Activated CD4-positive, alpha-beta T cell treated with anti-CD3 and anti-CD28 coated beads for 48 hours (primary cell): ENCODE data around the gene KLHL36.
"Not testable (repeated sequence)": the region's sequence is repeated elsewhere in the genome, so short reads cannot be mapped to it uniquely, and the experiment has no call there.

Experiments
- DNase-seq: peaks from one replicate; pipeline ENCODE4 v3.0.0-alpha.2; 2020

KLHL36 gene

DNA sequence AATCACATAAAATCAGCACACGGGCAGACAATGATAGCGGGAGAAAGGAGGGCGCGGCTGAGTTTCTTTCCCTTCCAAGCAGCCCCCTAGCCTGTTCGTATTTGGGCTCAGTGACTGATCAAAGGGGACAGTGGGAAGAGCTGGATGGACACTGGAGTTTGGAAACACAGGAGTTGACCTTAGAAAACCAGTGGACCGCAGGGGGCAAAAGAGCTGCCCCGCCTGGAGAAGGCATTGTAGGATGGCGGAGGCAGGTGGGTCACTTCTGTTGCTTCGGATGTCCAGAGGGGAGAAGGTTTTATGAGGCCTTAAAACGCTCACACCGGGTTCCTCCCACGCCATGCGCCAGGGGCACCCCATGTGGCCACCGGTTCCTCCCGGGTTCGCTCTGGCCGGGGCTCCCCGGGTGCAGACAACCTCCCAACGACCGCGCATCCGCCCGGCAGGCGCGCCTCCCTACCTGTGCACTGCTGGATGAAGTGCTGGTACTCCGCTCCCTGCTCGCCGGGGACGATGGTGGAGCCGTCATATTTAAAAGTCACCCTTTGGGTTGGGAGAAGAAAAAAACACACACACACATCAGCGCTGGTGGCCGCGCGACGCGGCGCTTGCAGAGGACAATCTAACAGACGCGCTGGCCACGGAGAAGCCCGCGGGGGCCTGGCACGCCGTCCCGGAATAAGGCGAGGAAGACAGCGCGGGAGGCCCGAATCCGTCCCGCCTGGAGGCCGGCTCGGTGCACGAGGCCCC, 31.1 kb upstream of the KLHL36 start:
- DNase-seq: peak; percentile 74

DNA sequence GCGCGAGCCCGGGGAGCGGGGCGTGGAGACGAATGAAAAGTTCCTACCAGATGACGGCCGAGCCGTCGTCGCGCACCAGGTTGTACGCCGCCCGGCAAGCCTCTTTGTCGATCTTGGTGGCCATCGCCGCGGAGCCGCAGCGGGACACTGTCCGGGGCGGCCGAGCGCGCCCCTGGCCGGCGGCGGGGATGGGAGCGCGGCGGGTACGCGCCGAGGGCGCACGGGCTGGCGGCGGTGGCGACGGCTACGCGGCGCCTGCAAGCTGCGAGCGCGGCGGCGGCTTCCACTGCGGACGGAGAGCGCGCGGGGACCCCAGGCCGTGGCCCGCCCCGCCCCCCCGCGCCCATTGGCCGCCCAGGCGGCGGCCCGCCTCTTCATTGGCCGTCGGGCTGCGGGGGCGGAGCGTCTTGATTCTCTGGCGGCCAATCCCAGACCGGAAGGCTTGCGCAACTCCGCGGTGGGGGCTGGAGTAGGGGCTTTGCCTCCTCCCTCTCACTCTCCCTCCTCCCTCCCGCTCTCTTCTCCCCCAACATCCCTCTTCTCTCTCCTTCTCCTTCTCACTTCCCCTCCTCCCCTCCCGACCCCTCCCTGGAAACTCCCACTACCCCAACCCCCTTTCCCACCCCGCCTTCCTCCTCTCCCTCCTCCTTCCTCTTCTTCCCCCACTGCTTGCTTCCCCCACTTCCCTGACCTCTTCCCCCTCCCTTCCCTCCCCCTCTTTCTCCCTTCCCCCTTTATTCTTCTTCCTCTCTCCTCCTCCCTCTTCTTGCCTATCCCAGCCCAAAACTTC, 30.3 kb upstream of the KLHL36 start, which contains the start of gene COTL1:
Gene COTL1, minus strand, starts transcription at position 288 of the 790 bp plus-strand sequence. Its CDS starts 164 bp downstream, at position 124.
- DNase-seq: peak; percentile 97

DNA sequence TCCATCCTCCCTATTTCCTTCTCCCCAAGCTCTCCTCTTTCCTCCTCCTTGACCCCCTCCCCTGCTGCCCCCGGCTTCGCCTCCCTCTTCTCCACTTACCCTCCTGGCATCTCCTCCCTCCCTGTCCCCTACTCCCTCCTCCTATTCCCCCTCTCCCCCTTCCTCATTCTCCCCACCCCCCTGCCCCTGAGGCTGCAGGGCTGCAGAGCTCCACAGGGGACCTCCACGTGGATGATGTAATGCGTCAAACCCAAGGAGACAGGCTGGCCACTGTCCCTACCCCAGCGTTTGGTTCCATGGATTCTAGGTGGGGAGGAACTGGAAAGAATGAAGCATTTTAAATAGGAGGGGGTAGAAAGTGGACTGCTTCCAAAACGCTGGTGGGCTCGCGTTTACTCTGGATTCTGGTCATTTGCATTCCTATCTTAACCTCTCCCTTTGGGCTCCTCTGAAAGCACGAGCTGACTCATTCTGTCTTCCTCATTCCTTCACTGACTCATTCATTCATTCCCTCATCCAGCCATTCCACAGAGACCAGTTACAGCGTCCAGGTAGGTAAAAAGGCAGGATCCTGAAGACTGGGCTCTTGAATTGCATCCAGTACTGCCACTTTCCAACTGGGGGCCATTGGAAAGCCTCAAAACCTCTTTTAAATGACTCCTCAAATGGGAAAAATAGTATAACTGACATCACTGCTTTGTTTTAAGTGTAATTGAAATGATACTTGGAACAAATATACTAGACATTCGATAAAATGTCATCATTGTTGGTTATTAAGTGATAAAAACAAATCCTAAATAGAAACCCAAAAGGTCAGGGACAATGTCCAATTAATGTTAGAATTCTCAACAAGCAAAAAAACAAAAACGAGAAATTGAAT, 29.5 kb upstream of the KLHL36 start:
- no peak for DNase-seq

DNA sequence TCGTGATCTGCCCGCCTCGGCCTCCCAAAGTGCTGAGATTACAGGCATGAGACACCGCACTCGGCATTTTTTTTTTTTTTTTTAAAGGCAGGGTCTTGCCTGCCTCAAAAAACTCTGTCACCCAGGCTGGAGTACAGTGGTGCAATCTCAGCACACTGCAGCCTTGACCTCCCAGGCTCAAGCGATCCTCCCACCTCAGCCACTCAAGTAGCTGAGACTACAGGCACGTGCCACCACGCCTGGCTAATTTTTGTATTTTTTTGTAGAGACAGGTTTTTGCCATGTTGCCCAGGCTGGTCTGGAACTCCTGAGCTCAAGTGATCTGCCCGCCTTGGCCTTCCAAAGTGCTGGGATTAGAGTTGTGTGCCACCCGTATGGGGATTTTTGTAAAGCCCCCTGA, 27.4 kb upstream of the KLHL36 start:
- DNase-seq: not testable (repeated sequence)

DNA sequence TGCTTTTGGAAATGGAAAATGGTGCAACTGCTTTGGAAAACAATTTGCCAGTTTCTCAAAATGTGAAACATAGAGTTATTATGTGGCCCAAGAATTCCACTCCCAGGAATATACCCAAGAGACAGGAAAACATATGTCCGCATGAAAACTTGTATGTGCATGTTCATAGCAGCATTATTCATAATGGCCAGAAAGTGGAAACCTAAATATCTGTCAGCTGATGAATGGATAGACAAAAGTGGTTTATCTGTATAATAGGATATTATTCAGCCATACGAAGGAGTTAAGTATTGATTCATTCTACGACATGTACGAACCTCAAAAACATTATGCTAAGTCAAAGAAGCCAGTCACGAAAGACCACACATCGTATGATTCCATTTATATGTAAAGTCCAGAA, 22.8 kb upstream of the KLHL36 start:
- no peak for DNase-seq

DNA sequence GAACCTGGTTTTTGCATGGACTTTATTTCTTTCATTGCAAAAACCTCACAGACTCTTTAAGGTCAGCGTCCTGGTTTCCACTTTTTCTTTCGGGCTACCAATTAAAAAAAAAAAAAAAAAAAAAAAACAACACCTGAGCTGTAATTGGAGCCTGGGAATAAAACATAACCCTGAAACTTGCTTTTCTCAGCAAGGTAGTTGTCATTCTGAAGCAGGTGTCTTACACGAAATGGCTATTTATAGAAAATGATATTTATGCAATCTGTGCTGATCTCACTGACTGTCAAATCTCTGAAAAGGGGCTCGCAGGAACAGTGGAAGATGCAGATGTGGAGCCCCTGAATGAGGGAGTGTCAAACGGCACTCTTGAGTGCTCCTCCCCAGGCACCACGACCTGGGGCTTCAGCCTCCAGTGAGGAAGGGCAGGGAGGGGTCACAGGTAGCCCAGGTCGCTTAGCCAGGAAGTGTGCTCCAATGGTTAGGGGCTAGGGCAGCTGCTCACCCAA, 20.0 kb upstream of the KLHL36 start:
- DNase-seq: no peak

DNA sequence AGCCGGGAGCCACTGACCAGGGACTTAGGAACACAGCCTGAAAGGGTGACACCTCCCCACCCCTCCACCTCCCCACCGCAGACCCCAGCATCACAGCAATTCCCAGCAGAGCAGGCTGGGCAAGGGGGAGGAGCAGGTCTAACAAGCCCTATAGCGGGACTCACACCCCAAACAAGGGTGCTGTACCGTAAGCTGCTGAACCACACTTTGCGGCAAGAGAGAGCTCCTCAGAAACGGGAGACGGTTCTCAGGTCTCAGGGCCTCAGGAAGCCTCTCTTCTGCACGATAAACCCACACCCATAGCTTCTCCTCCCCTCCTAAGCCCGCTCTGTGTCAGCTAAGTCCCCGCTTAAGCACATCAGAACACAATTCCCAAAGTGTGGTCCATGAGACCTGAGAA, 18.7 kb upstream of the KLHL36 start:
- DNase-seq: no peak

DNA sequence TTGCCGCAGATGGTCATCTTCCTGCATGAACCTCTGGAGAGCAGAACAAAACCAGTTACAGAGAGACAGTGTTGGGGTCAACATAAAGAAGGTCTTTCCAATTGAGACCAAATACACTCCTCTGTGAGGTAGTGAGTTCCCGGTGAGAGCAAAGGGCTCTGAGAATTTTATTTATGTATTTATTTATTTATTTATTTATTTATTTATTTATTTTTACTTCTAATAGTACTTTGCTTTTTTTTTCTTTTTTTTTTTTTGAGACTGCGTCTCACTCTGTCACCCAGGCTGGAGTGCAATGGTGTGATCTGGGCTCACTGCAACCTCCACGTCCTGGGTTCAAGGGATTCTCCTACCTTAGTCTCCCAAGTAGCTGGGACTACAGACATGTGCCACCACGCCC, 18.3 kb upstream of the KLHL36 start:
- no peak for DNase-seq

DNA sequence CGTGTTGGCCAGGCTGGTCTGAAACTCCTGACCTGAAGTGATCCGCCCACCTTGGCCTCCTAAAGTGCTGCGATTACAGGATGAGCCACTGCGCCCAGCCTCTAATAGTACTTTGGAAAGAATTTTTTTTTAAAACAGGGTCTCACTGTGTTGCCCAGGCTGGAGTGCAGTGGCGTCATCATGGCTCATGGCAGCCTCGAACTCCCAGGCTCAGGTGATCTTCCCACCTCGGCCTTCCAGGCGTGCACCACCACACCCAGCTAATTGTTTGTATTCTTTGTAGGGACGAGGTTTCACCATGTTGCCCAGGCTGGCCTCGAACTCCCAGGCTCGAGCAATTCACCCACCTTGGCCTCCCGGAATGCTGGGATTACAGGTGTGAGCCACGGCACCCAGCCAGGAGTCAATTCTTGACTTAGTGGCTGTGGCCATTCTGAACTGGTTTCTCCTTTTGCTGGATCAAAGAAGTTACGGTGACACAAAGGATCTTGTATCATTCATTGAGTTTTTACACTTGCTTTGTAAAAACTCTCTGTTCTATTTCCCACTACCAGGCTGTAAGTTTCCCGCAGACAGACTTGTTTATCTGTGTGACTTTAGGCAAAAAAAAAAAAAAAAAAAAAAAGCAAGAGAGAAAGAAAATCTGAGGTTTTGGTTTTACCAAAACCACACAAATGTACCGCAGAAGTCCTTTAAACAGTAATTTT, 17.7 kb upstream of the KLHL36 start:
- no peak for DNase-seq

DNA sequence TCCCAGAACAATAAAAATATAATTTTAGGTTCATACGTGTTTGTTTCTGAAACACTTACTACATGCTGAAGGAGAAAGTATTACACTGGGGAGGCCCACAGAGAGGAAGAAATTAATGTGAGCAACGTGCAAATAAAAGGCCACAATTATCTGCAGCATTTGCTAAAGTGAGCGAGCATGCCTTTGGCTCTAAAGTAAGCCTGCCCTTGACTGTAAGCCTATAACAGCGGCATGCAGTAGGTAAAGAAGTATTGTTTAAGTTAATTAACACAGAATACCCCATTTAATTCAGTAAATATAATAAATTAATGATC, 17.2 kb upstream of the KLHL36 start:
- DNase-seq: no peak

DNA sequence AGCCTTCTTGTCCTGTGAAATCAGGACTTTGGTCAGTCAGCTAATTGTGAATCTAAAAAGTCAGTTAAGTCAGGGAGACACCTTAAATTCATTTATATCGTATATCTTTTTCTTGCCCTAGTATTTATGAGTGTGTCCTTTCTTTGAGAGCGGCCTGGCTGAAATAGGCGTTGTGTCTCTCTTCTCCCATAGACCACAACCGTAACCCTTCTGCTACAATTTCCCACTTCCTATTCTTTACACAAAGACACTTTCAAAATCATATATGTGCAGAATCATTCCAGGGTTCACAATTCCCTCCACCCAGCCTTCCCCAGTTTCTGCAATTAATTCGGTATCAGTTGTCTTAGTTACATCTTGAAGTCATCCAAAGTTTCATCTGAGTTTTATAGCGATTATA, 16.4 kb upstream of the KLHL36 start:
- DNase-seq: no peak

DNA sequence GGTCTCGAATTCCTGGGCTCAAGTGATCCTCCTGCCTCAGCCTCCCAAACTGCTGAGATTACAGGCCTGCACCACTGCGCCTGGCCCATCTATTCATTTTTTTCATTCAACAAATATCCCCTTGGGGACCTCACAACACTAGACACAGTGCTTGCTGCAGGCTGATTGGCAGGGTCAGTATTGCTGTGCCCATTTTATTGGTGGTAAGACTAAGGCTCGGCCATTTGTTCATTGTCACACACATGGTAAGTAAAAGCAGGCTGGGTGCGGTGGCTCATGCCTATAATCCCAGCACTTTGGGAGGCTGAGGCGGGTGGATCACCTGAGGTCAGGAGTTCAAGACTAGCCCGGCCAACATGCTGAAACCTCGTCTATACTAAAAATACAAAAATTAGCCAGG, 15.4 kb upstream of the KLHL36 start:
- not testable (repeated sequence) for DNase-seq

DNA sequence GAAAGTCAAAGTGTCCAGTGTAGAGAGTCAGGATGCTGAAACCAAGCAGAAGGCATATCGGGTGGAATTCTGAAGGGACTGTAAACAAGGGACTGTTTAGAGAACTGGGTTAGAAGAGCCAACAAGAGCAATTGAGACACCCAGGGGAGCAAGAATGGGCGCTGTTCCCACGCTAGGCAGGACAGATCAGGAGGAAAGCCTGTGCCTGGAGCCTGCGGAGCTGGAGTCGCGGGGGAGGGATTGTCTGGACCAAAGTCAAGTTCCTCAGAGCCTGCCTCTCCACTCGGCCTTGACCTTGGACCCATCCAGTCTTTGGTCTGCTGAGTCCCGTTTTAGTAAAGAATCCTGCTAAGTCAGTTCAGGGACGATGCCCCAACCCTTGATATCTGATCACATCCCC, 14.7 kb upstream of the KLHL36 start:
- DNase-seq: no peak

DNA sequence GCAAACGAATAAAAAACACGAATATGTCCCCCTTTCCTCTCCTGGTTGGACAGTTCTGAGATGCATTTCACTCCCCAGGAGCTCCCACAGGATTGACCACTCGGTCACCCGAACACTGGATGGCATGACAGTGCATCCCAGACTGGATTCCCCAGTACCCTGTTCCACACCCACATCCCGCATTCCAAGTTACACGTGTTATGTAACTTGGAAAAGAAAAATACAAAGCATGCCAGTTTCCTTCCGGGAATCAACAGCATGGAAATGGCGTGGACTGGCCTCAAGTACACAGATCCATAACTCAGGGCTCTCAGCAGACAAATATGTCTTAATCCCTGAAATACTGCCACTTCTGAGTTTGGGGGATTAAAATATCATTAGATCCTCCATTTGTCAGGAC, 12.6 kb upstream of the KLHL36 start:
- DNase-seq: no peak

DNA sequence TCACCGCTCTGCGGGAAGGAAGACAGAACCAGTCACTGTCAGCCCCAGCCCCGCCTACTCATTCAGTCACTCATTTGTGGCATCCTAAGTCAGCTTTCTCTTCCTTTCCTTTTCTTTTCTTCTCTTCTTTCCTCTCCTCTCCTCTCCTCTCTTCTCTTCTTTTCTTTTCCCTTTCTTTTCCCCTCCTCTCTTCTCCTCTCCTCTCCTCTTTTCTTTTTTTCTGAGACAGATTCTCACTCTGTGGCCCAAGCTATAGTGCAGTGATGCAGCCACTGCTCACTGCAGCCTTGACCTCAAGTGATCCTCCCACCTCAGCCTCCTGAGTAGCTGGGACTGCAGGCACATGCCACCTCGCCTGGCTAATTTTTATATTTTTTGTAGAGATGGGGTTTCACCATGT, 10.6 kb upstream of the KLHL36 start:
- no peak for DNase-seq

DNA sequence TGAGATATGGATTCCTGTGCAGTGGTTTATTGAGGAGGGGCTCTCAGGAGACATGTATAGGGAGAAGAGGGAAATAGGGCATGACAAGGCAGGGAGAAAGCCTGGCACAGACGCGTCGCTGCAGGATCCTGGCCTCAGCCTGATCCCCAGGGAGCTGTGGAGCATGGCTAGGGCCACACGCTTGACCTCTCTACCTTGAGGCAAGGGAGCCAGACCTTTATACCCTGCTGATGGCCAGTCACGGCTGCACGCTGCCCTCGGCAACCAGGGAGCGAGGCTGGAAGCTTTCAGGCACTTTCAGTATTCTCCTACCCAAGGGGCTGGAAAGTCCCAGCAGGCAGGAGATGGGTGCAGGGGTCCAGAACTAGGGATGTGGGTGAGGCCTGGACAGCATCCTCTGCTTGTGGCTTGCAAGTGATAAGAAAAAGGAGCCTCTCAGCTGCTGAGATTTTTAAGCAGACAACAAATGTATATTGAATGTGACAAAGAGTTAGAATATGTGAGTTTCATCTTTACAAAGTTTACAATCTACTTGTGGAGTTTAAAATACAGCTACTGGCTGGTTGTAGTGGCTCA, 10.0 kb upstream of the KLHL36 start:
- no peak for DNase-seq

DNA sequence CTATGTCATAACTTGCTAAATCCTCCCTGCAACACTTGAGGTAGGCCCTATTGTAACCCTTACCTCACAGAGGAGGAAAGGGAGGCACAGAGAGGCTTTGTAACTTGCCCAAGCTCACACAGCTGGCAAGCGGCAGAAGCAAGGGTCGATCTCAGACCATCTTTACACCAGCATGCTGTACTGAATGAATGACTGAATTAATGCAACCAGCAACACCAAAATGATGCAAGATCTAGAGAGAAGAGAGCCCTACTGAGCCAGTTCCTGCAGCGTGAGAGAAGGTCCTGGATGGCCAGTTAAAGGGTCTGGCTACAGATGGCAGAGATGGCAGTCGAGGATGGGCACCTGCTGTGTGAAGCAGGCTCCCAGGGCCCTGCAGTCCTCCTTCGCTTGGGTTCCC, 8.2 kb upstream of the KLHL36 start:
- DNase-seq: no peak

DNA sequence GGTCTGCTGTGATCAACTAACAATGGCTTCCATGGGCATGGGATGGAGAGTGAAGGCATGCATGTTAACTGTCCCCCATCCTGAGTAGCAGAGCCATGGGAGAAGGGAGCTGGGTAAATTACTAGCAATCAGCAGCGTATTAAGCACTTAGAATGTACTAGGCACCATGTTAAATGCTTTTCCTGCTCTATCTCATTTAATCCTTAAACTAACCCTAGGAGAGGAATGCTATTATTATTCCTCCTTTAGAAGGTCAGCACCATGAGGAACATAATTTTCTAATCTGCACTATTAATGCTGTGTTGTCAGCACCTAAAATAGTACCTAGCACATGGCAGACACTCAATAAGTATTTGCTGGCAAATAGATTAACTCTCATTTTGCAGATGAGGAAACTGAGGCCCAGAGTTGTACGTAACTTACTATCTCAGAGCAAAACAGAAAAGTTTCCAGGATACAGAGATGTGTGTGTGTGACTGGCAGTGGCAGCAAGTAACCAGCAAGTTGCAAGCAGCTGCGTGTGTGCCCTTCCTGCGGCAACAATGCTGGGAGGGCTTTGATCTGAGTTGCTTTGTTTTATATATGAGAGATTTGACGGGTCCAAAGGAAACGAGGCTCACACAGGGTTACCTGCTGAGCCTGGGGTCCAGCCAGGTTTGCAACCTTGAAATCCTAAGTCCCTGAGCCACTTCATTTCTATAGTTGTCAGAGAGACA, 6.5 kb upstream of the KLHL36 start:
- DNase-seq: no peak

DNA sequence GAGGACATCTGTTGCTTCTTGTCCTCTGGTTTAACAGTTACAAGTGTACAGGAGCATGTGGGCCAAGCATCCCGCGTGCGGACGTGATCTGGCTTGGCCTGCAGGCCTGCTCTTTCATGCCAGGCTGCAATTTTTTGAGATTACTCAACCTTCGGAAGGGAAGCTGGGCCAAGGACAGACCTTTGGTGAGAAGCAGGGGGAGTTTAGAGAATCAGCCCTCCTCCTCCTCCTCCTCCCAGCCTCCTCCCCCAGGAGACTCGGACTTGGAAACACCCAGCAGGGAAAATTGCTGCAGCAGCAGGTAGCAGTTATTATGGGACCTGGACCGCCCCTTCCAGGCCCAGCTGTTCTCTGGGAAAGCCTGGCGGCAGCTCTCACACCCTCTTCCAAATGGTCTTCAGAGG, 5.1 kb upstream of the KLHL36 start:
- no peak for DNase-seq

DNA sequence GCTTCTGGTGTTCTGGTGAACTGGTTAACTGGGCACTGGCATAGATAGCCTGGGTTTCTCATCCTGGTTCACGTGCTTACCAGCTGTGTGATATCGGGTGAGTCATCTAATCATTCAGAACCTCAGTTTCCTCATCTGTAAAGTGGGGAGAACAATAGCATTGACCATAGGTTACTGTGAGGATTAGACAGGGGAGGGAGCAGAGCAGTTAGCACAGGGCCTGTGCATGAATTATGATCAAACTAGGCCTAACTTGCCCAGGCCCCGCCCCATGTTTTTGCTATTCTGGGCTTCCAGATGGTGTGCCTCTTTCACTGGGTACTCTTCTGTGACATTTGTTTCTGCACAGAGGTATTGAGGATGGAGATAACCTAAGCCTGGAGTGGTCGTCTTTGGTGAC, 4.6 kb upstream of the KLHL36 start:
- DNase-seq: no peak
